ENCODE results near the gene TBX5.
A peak's percentile ranks its signal among the peaks of the same experiment; 100 is the strongest.

GRCh38 chr12:114355389-114356088 lies 50.4 kb downstream of the TBX5 start:
- TF ChIP-seq, protein P1, sequence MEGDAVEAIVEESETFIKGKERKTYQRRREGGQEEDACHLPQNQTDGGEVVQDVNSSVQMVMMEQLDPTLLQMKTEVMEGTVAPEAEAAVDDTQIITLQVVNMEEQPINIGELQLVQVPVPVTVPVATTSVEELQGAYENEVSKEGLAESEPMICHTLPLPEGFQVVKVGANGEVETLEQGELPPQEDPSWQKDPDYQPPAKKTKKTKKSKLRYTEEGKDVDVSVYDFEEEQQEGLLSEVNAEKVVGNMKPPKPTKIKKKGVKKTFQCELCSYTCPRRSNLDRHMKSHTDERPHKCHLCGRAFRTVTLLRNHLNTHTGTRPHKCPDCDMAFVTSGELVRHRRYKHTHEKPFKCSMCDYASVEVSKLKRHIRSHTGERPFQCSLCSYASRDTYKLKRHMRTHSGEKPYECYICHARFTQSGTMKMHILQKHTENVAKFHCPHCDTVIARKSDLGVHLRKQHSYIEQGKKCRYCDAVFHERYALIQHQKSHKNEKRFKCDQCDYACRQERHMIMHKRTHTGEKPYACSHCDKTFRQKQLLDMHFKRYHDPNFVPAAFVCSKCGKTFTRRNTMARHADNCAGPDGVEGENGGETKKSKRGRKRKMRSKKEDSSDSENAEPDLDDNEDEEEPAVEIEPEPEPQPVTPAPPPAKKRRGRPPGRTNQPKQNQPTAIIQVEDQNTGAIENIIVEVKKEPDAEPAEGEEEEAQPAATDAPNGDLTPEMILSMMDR (IDR thresholded peaks at IDR 0.05 in 2 of 3, conservative IDR thresholded peaks at IDR 0.05 in 1 of 3; ENCODE audit: insufficient read depth in 2 of 3, low read depth in 1 of 3, low read length in 3 of 3) = peak; percentile 30 to 60 (median 33); a peak in 5 of 6 replicates
- TF ChIP-seq BRCA1 (IDR thresholded peaks at IDR 0.05) (no peak), BRCA1 (CRISPR knock-in tag; IDR thresholded peaks at IDR 0.05) (no peak), TBL1XR1 (IDR thresholded peaks at IDR 0.05; ENCODE audit: low read length in 2 of 2) (no peak), SNRNP70 (optimal IDR thresholded peaks at IDR 0.05; ENCODE audit: low read depth, low read length) (no peak), ZNF133 (CRISPR knock-in tag; IDR thresholded peaks at IDR 0.05) (no peak), NELFE (IDR thresholded peaks at IDR 0.05; ENCODE audit: insufficient read depth, insufficient read length) (no peak), POLR2A (conservative IDR thresholded peaks at IDR 0.05) (no peak), ZNF274 (IDR thresholded peaks at IDR 0.05; ENCODE audit: borderline replicate concordance, low read depth, low read length) (no peak), FOXK2 (conservative IDR thresholded peaks at IDR 0.05 in 1 of 2, IDR thresholded peaks at IDR 0.05 in 1 of 2; ENCODE audit: low read depth in 2 of 2) (no peak), POLR3A (IDR thresholded peaks at IDR 0.05; ENCODE audit: borderline replicate concordance, extremely low read depth, insufficient read depth, insufficient read length) (no peak), HDGF (IDR thresholded peaks at IDR 0.05) (no peak)
- TF ChIP-seq, protein P2, sequence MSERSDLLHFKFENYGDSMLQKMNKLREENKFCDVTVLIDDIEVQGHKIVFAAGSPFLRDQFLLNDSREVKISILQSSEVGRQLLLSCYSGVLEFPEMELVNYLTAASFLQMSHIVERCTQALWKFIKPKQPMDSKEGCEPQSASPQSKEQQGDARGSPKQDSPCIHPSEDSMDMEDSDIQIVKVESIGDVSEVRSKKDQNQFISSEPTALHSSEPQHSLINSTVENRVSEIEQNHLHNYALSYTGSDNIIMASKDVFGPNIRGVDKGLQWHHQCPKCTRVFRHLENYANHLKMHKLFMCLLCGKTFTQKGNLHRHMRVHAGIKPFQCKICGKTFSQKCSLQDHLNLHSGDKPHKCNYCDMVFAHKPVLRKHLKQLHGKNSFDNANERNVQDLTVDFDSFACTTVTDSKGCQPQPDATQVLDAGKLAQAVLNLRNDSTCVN (CRISPR knock-in tag; IDR thresholded peaks at IDR 0.05) = no peak
